ENCODE results near the gene ATAD1.
"Not testable (repeated sequence)": the region's sequence is repeated elsewhere in the genome, so short reads cannot be mapped to it uniquely, and the experiment has no call there.

The ATAD1 gene

DNA sequence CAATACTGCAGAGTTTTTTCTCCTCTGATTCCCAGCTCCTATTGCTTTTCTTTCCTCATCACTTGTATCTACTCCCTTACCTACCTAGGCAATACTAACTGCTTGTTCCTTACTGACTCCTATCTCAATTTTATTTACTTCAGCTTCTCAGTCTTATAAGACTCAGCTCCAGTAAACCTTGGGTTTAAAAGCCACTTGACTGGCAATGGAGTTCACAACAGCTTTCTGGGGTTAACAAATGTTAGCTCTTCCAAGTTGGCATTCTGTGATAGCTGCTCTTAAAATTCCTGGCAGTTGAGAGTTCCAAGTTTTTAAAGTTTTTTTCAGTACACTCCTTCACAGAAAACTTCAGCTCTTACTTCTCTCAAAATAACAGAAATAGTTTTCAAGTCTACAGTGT is 14.2 kb downstream of the ATAD1 start:
- no peak for DNase-seq (ENCODE audit: low read depth in 2 of 2)

DNA sequence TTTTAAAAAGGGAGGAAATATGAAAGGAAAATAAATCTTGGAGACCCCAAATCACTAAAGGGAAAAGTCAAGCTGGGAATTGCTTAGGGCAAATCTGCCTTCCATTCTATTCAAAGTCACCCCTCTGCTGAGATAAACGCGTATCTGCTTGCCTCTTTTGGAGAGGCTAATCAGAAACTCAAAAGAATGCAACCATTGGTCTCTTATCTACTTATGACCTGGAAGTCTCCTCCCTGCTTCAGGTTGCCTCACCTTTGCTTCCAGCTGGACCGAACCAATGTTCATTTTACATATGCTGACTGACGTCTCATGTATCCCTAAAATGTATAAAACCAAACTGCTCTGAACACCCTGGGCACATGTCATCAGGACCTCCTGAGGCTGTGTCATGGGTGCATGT is 14.7 kb downstream of the ATAD1 start:
- no peak for DNase-seq (ENCODE audit: low read depth in 2 of 2)

DNA sequence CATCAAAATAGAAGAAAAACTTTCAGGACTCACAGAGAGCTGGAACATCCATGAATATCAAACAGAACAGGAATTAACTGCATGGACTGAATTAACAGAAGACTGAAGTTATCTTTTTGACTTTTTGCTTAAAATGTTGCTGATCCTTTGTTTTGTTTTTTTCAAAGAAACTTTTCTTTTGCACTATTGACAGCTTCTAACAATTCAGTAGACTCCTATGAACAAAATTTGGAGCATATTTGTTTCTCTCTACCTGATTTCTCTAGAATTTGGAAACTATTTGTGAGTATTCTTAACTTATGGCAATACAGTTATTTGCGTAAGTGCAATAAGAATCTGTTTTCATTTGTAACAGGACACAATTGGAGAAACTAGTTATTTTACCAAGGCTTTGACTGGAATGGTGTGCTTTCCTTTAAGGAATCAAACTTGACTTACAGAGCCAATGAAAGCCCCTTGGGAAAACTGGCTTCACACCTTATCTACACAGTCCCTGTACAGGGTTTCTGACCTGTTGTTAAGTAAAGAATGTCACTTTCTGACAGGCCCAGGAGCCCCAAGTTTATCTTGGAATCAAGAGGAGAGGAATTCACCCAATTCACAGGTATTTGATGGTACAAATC is 16.1 kb downstream of the ATAD1 start:
- DNase-seq (ENCODE audit: low read depth in 2 of 2) = not testable (repeated sequence)

- DNase-seq (ENCODE audit: low read depth in 2 of 2) = no peak
Observed at GRCh38 chr10:87799860-87800259, 18.2 kb downstream of the ATAD1 start.

GRCh38 chr10:87798082-87798481 is 19.9 kb downstream of the ATAD1 start:
- no peak for DNase-seq (ENCODE audit: low read depth in 2 of 2)

DNA sequence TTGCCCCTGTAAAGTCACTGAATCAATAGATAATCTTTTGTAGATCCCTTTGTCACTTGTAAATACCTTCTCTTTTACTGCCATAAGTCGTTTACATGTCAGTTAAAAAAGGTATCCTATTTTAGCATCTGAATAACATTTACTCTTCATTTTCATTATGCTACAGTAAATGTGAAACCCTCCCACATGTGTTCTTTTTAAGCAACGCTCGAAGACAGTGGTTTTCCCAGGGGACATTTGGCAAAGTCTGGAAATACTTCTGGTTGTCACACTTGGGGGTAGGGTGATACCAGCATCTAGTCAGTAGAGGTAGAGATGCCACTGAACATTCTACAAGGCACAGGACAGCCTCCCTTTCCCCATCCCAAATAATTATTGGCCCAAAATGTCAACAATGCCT is 23.7 kb downstream of the ATAD1 start:
- DNase-seq (ENCODE audit: low read depth in 2 of 2) = no peak

DNA sequence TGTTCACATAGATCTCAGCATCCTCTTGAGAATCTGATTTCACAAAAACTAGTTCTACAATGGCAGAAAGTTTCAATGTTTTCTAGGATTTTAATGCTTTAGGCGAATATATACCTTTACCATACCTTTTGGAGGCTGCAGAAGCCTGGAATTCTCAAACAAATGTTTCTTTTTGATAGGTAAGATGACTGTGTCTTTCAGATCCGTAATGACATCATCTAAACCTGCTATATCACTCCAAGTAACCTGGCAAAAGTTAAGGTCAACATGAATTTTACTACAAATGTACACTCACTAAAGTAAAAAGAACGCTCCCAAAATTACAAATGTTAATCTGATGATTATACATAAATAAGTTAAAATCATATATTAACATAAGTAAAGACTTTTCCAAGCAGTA is 27.8 kb downstream of the ATAD1 start:
- DNase-seq (ENCODE audit: low read depth in 2 of 2) = no peak

DNA sequence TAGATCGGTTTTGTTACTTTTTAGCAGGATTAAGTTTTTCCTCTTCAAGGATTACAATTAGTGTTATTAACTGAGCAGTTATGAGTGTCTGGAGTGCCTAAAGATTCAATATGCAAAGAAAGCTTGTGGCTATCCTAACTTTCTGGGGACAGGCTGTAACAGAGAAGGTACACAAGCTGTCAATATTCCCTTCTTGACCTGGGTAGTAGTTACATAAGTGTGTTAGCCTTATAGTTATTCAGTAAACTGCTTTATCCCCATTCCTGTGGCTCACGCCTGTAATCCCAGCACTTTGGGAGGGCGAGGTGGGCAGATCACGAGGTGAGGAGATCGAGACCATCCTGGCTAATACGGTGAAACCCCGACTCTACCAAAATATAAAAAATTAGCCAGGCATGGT is 31.6 kb downstream of the ATAD1 start:
- no peak for DNase-seq (ENCODE audit: low read depth in 2 of 2)

- DNase-seq (ENCODE audit: low read depth in 2 of 2) = no peak
Observed at GRCh38 chr10:87782721-87783120, 35.3 kb downstream of the ATAD1 start.

GRCh38 chr10:87781545-87781944 is 36.5 kb downstream of the ATAD1 start:
- DNase-seq (ENCODE audit: low read depth in 2 of 2) = no peak

- no peak for DNase-seq (ENCODE audit: low read depth in 2 of 2)
Observed at GRCh38 chr10:87776328-87776727, 41.7 kb downstream of the ATAD1 start.

- DNase-seq (ENCODE audit: low read depth in 2 of 2) = no peak
Observed at GRCh38 chr10:87775766-87776165, 42.3 kb downstream of the ATAD1 start.

DNA sequence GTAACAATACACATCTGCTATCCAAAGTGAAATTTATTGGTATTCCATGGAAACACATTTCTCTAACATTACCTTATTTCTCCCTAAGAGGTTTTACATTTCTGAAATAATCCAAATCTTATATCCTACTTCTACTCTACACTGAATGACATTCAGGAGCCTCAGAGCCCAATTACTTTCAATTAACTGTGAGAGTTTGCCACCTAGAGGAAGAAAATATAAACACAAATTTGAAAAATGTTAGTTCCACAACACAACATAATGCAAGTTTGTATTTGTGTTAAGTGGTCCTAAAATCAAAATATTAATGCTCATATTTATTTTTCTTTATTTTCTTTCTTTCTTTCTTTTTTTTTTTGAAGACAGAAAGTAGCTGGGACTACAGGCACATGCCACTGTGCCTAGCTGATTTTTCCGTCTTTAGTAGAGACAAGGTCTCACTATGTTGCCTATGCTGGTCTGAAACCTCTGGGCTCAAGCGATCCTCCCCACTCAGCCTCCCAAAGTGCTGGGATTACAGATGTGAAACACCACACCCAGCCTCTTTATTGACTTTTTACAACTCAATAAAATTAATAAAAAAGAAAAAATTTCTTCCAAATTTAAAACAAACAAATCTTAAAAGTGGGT is 46.0 kb downstream of the ATAD1 start:
- no peak for DNase-seq (ENCODE audit: low read depth in 2 of 2)

GRCh38 chr10:87767253-87767652 is 50.8 kb downstream of the ATAD1 start:
- DNase-seq (ENCODE audit: low read depth in 2 of 2) = no peak

DNA sequence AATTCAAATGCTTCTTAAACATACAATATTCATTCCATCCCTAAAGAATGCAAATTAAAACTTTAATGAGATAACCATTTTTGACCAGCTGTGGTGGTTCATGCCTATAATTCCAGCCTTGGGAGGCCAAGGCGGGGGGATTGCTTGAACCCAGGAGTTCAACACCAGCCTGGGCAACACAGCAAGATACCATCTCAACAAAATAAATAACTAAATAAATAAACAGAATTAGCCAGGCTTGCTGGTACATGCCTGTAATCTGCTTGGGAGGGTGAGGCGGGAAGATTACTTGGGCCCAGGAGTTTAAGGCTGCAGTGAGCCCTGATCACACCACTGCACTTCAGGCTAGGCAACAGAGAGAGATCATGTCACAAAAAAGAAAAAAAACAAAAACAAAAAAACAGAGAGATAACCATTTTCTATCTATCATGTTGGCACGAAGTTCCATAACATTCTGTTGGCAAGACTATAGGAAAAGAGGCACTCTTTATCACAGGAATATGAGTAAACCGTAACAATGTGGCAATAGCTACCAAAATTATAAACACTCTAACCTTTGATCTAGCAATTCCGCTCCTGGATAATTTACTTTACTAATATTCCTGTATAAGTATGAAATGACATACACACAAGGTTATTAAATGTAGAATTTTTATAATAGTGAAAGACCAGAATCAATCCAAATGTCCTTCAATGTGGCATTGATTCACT is 52.2 kb downstream of the ATAD1 start:
- no peak for DNase-seq (ENCODE audit: low read depth in 2 of 2)

GRCh38 chr10:87764072-87764934 is 53.7 kb downstream of the ATAD1 start:
- DNase-seq (ENCODE audit: low read depth in 2 of 2) = no peak

- no peak for DNase-seq (ENCODE audit: low read depth in 2 of 2)
Observed at GRCh38 chr10:87763086-87763861, 54.8 kb downstream of the ATAD1 start.

GRCh38 chr10:87761892-87762291 is 56.1 kb downstream of the ATAD1 start:
- DNase-seq (ENCODE audit: low read depth in 2 of 2) = peak; percentile 39 to 40

- DNase-seq (ENCODE audit: low read depth in 2 of 2) = no peak
Observed at GRCh38 chr10:87761153-87761552, 56.9 kb downstream of the ATAD1 start.

GRCh38 chr10:87760195-87760905 is 57.7 kb downstream of the ATAD1 start:
- DNase-seq (ENCODE audit: low read depth in 2 of 2) = no peak

DNA sequence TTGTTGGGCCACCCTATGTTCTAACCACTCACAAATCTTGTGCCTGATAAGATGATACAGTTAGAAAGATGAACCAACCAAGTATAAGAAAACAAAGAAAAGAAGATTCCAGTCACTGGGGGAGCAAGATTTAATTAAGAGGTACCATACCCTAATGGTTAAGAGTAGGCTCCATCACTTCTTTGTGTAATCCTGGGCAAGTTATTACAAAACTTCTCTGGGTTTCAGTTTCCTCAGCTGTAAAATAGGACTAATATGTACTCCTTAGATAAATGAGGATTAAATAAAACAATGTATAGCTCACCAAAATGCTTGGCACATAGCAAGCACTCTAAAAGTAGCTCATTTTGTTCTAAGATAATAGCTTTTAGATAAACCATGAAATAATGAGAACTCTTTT is 58.5 kb downstream of the ATAD1 start:
- DNase-seq (ENCODE audit: low read depth in 2 of 2) = no peak
